HG02759 (cell line): Measurements from ENCODE around the gene RUNX2.

Experiments used
- ATAC-seq: cut with Tn5 transposase; IDR thresholded peaks from one replicate; pipeline ENCODE4 v1.9.1; 2021; ENCODE audit warnings: mild to moderate bottlenecking, moderate library complexity; ENCODE audit not compliant: unreplicated experiment

RUNX2 gene

GRCh38 chr6:45507186-45507585, 179.1 kb downstream of the RUNX2 start:
- no peak for ATAC-seq

GRCh38 chr6:45509426-45509825, 181.3 kb downstream of the RUNX2 start:
- ATAC-seq, result no peak

- no peak for ATAC-seq
Measured at GRCh38 chr6:45512717-45513116, 184.6 kb downstream of the RUNX2 start.

- ATAC-seq, result no peak
Measured at GRCh38 chr6:45513213-45513618, 185.1 kb downstream of the RUNX2 start.

GRCh38 chr6:45513843-45514242, 185.7 kb downstream of the RUNX2 start:
- no peak for ATAC-seq

- ATAC-seq, result no peak
Measured at GRCh38 chr6:45514454-45515230, 186.5 kb downstream of the RUNX2 start.

- ATAC-seq, result no peak
Measured at GRCh38 chr6:45518013-45518720, 190.0 kb downstream of the RUNX2 start.

GRCh38 chr6:45521226-45521625, 193.1 kb downstream of the RUNX2 start:
- ATAC-seq, result no peak

- no peak for ATAC-seq
Measured at GRCh38 chr6:45522486-45522885, 194.4 kb downstream of the RUNX2 start.

- ATAC-seq, result no peak
Measured at GRCh38 chr6:45527210-45527609, 199.1 kb downstream of the RUNX2 start.

GRCh38 chr6:45531999-45532595, 204.0 kb downstream of the RUNX2 start:
- ATAC-seq, result no peak

- ATAC-seq, result no peak
Measured at GRCh38 chr6:45532721-45533210, 204.6 kb downstream of the RUNX2 start.

- ATAC-seq, result no peak
Measured at GRCh38 chr6:45533386-45533785, 205.3 kb downstream of the RUNX2 start.

GRCh38 chr6:45535933-45536332, 207.8 kb downstream of the RUNX2 start:
- no peak for ATAC-seq

GRCh38 chr6:45537539-45537938, 209.4 kb downstream of the RUNX2 start:
- no peak for ATAC-seq

- no peak for ATAC-seq
Measured at GRCh38 chr6:45538641-45539547, 210.8 kb downstream of the RUNX2 start.

- no peak for ATAC-seq
Measured at GRCh38 chr6:45540375-45540920, 212.3 kb downstream of the RUNX2 start.

- ATAC-seq, result no peak
Measured at GRCh38 chr6:45541934-45542333, 213.8 kb downstream of the RUNX2 start.

- no peak for ATAC-seq
Measured at GRCh38 chr6:45543298-45544235, 215.4 kb downstream of the RUNX2 start.
